ENCODE results near the gene NYAP1. TPM values are rescaled to one million over a fixed set of nuclear protein-coding genes. Genes with fewer than 3 reads are reported as not detected.
"Not testable (repeated sequence)": the region's sequence is repeated elsewhere in the genome, so short reads cannot be mapped to it uniquely, and the experiment has no call there.

The NYAP1 gene
- total RNA-seq, 2 donors from 2014 or later, result 0.27 to 0.47 TPM

DNA sequence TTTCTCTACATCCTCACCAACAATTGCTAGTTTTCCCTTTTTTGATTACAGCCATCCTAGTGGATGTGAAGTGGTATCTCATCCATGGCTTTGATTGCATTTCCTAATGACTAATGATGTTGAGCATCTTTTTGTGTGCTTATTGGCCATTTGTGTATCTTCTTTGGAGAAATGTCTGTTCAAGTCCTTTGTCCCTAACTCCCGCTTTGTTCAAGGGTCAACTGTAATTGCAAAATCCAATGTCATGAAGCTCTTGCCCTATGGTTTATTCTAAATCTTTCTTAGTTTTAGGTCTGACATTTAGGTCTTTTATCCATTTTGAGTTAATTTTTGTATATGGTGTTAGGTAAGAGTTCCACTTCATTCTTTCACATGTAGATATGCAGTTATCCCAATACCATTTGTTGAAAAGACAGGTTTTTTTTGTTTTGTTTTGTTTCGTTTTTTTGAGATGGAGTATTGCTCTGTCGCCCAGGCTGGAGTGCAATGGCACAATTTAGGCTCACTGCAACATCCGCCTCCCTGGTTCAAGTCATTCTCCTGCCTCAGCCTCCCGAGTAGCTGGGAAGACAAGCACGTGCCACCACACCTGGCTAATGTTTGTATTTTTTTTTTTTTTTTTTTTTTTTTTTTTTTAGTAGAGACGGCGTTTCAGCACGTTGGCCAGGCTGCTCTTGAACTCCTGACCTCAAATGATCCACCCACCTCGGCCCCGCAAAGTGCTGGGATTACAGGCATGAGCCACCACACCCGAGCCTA, 44.6 kb downstream of the NYAP1 start:
- intact Hi-C loops (cut with DNase I, micrococcal nuclease), result not testable (repeated sequence)

GRCh38 chr7:100532165-100533022, 48.7 kb downstream of the NYAP1 start:
- intact Hi-C loops (cut with DNase I, micrococcal nuclease), result no loop called here
- no peak for DNase-seq
- ATAC-seq, result peak; percentile 20

More for the DNA sequence above, 44.6 kb downstream of the NYAP1 start:
- not testable (repeated sequence) for ATAC-seq, DNase-seq

GRCh38 chr7:100535982-100536381, 52.3 kb downstream of the NYAP1 start:
- ATAC-seq; intact Hi-C loops (cut with DNase I, micrococcal nuclease); DNase-seq: not testable (repeated sequence)

DNA sequence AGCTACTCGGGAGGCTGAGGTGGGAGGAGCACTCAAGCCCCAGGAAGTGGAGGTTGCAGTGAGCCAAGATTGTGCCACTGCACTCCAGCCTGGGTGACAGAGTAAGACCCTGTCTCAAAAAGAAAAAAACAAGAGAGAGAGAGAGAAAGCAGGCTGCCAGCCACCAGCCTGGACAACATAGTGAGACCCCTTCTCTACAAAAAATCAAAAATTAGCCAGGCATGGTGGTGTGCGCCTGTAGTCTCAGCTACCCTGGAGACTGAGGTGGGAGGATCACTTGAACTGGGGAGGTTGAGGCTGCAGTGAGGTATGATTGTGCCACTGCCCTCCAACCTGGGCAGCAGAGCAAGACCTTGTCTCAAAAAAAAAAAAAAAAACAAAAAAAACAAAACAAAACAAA, 53.0 kb downstream of the NYAP1 start:
- ATAC-seq; intact Hi-C loops (cut with DNase I, micrococcal nuclease); DNase-seq: not testable (repeated sequence)

DNA sequence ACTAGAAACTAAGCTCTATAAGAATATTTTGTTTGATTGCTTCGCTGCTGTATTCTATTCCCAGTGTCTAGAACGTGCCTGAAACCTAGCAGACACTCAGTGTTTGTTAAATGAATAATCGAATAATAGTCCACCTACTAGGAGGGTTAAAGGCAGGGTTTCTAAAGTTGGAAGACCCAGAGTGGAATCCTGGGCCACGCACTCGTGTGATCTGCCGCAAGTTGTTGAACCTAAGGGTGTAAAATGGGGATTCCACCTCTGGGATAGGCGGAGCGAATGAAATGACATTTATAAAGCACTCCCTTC, 54.6 kb downstream of the NYAP1 start:
- no peak for ATAC-seq
- no peak for DNase-seq
- intact Hi-C loops (cut with DNase I, micrococcal nuclease), result no loop called here

GRCh38 chr7:100538654-100539435, 55.1 kb downstream of the NYAP1 start, which contains the start of gene AGFG2:
Gene AGFG2, plus strand, starts transcription at chr7:100539203. Its CDS starts 144 bp downstream, at chr7:100539347.
- intact Hi-C loops (cut with DNase I, micrococcal nuclease), result no loop called here
- ATAC-seq (peak; percentile 89), DNase-seq (peak; percentile 100)

GRCh38 chr7:100539436-100540006, 55.8 kb downstream of the NYAP1 start:
- DNase-seq, result no peak
- intact Hi-C loops (cut with DNase I, micrococcal nuclease), result no loop called here
- peak; percentile 6 for ATAC-seq

- DNase-seq, result peak; percentile 80 to 81
- ATAC-seq, result peak; percentile 61
- intact Hi-C loops (cut with DNase I, micrococcal nuclease), result no loop called here
These were observed 56.5 kb downstream of the NYAP1 start for GRCh38 chr7:100540073-100540723.

GRCh38 chr7:100541309-100541708, 57.6 kb downstream of the NYAP1 start:
- DNase-seq; ATAC-seq; intact Hi-C loops (cut with DNase I, micrococcal nuclease): not testable (repeated sequence)

- ATAC-seq (no peak), DNase-seq (no peak)
- intact Hi-C loops (cut with DNase I, micrococcal nuclease), result no loop called here
These were observed 59.9 kb downstream of the NYAP1 start for GRCh38 chr7:100543586-100543985.

DNA sequence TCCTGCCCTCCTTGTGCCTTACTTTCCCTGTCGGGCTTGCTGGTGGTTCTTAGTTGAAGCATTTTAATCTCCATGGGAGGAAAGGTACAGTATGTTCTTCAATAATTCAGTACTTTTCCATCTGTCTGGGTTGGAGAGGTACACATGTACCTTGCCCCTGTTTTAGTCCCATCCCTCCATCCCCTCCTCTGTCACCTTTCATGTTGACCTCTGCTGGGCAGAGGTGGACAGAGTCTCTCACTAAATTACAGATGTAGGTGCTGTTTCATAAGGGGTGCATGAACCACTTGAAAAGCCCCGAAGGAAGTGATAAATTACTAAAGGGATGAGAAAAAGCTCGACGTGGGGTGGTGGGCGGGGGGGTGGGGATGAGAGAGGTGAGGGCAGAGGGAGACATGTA, 60.7 kb downstream of the NYAP1 start:
- intact Hi-C loops (cut with DNase I, micrococcal nuclease), result no loop called here
- no peak for DNase-seq
- ATAC-seq, result no peak

Other genes starting within 250 kb of the NYAP1 start
- not detected for gene SPDYE3, start 176.2 kb upstream of the NYAP1 start, total RNA-seq
- 10 to 100 TPM; 36.1 to 45.0 TPM for gene PILRB, start 125.8 kb upstream of the NYAP1 start, total RNA-seq
- 1 to 10 TPM; 1.9 to 5.2 TPM for gene PILRA, start 110.4 kb upstream of the NYAP1 start, total RNA-seq
- 1 to 10 TPM; 1.2 to 1.6 TPM for gene ZCWPW1, start 55.2 kb upstream of the NYAP1 start, total RNA-seq
- 10 to 100 TPM; 27.4 to 30.2 TPM for gene MEPCE, start 54.1 kb upstream of the NYAP1 start, total RNA-seq
- gene PPP1R35, start 47.4 kb upstream of the NYAP1 start, total RNA-seq, result 10 to 100 TPM; 32.6 to 35.3 TPM
- gene SPACDR, start 19.7 kb upstream of the NYAP1 start, total RNA-seq, result under 1 TPM; 0.31 to 0.39 TPM
- gene TSC22D4, start 4.7 kb upstream of the NYAP1 start, total RNA-seq, result 10 to 100 TPM; 45.9 to 57.2 TPM
- 10 to 100 TPM; 65.0 to 75.5 TPM for gene AGFG2, start 55.3 kb downstream of the NYAP1 start, total RNA-seq
- 1 to 10 TPM; 1.1 TPM for gene SAP25, start 90.0 kb downstream of the NYAP1 start, total RNA-seq
- 10 to 100 TPM; 66.4 to 69.0 TPM for gene LRCH4, start 102.2 kb downstream of the NYAP1 start, total RNA-seq
- under 1 TPM; 0.34 to 0.58 TPM for gene FBXO24, start 102.4 kb downstream of the NYAP1 start, total RNA-seq
- gene PCOLCE, start 118.4 kb downstream of the NYAP1 start, total RNA-seq, result 10 to 100 TPM in 1 of 2 donors, 1 to 10 TPM in 1; 8.1 to 15.4 TPM
- 10 to 100 TPM; 15.3 to 18.6 TPM for gene MOSPD3, start 128.6 kb downstream of the NYAP1 start, total RNA-seq
- gene TFR2, start 157.6 kb downstream of the NYAP1 start, total RNA-seq, result under 1 TPM; 0.22 to 0.64 TPM
- gene ACTL6B, start 172.5 kb downstream of the NYAP1 start, total RNA-seq, result under 1 TPM in 1 of 2 donors, not detected in 1; 0.42 TPM
- gene GNB2, start 189.8 kb downstream of the NYAP1 start, total RNA-seq, result 100 to 1,000 TPM; 273 to 279 TPM
- gene GIGYF1, start 210.3 kb downstream of the NYAP1 start, total RNA-seq, result 10 to 100 TPM; 29.0 to 32.4 TPM
- gene POP7, start 222.2 kb downstream of the NYAP1 start, total RNA-seq, result 10 to 100 TPM; 21.5 to 25.0 TPM
- gene EPO, start 236.5 kb downstream of the NYAP1 start, total RNA-seq, result not detected
- not detected for gene ZAN, start 249.7 kb downstream of the NYAP1 start, total RNA-seq